Lung microvascular endothelial cell (primary cell): Measurements from ENCODE around the gene ADGRE1. TPM values are rescaled to one million over a fixed set of nuclear protein-coding genes. Genes with fewer than 3 reads are reported as not detected.
A peak's percentile ranks its signal among the peaks of the same experiment; 100 is the strongest.
"Not testable (repeated sequence)": the region's sequence is repeated elsewhere in the genome, so short reads cannot be mapped to it uniquely, and the experiment has no call there.

Experiments used
- DNase-seq, 2 donors: peaks; one replicate each; pipeline versions ENCODE4 v3.0.0 to v3.0.0-alpha.2; 2010; ENCODE audit warnings: low read depth in 2 of 2
- total RNA-seq: library from RNA; depleted of rRNA; stranded (reverse); fragments of >200 nt; gene quantifications from 2 replicates; pipeline ENCODE4 v1.2.1, GENCODE V29; 2014

The ADGRE1 gene, protein sequence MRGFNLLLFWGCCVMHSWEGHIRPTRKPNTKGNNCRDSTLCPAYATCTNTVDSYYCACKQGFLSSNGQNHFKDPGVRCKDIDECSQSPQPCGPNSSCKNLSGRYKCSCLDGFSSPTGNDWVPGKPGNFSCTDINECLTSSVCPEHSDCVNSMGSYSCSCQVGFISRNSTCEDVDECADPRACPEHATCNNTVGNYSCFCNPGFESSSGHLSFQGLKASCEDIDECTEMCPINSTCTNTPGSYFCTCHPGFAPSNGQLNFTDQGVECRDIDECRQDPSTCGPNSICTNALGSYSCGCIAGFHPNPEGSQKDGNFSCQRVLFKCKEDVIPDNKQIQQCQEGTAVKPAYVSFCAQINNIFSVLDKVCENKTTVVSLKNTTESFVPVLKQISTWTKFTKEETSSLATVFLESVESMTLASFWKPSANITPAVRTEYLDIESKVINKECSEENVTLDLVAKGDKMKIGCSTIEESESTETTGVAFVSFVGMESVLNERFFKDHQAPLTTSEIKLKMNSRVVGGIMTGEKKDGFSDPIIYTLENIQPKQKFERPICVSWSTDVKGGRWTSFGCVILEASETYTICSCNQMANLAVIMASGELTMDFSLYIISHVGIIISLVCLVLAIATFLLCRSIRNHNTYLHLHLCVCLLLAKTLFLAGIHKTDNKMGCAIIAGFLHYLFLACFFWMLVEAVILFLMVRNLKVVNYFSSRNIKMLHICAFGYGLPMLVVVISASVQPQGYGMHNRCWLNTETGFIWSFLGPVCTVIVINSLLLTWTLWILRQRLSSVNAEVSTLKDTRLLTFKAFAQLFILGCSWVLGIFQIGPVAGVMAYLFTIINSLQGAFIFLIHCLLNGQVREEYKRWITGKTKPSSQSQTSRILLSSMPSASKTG
- total RNA-seq: not detected in 2 replicates

DNA sequence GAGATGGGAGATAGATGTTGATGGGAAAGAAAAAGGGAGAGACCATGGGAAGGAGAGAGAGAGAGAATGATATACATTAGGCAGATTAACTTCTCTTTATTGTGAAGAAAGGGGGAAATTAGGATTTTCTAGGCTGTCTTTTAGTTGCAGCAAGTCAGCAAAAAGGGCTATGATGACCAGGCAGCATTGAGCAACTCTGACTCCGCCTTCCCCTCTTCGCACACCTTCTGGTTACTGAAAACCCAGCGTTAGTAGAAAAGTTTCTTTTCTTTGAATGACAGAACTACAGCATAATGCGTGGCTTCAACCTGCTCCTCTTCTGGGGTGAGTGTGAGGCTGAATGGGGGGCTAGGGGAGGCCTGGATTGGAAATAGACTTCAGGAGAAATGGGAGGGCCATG lies at the start of gene ADGRE1:
Gene ADGRE1 (plus strand): TSS at position 264 of the 400 bp plus-strand sequence. CDS start 30 bp downstream, at position 294.
- no peak for DNase-seq

DNA sequence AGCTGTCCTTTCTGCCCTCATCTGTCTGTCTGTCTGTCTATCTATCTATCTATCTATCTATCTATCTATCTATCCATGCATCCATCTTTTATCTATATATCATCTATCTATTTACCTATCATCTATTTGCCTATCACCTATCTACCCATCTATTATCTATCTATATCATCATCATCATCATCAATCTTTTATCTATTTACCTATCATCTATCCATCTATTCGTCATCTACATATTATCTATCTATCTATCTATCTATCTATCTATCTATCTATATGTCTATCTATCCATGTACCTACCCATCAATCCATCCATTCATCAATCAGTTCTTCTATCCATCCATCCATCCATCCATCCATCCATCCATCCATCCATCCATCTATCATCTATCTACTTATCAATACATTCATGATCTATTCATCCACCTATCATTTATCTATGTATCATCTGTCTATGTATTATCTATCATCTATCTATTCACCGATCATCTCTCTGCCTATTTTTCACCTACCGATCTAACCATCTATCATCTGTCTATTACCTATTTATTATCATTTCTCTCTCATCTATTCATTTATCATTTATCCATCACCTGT lies 49.2 kb upstream of the ADGRE1 start:
- no peak for DNase-seq

DNA sequence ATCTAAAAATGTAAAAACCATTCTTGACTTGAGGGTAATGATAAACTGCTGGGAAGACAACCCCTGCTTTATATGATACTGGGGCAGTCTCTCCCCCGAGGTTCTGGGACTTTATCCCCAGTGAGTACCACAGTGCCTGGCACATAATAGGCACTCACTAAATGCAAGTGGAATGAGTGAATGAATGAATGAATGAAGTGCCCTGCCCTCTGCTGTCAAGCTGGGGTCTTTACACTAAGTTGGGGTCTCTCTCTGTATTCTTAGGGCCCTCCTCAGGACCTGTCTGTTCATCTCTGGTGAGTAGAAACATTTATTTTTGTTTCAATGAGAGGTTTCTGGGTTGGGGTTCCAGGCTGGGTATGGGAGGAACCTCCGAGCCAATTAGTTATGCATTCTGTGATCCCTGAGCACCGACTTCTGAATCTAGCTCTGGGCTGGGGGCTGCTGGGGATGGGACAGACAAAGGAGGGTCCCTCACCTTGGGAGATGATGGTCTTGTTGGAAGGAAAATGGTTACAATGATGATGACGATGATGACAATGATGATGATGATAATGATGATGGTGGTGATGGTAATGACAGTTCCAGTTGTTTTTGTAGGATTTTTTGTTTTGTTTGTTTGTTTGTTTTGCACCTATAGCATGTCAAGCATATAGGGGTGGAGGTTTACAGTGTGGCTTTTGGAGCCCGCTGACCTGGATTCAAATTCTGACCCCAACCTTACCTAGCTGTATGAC lies 44.3 kb upstream of the ADGRE1 start:
- no peak for DNase-seq

DNA sequence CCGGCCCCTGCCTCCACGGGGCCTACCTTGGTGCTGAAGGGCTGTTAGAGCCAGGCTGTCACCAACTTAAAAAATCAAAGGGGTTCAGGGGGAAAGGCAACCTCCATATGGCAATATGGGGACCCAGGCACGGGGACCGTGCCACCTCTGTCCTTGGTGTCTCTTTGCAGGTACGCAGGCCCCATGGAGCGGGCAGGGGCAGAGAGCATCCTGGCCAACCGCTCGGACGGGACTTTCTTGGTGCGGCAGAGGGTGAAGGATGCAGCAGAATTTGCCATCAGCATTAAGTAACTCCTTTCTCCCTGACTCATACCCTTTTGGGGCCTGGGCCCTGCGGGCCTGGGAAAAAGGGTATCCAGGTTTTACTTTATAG lies 39.6 kb upstream of the ADGRE1 start:
- no peak for DNase-seq

DNA sequence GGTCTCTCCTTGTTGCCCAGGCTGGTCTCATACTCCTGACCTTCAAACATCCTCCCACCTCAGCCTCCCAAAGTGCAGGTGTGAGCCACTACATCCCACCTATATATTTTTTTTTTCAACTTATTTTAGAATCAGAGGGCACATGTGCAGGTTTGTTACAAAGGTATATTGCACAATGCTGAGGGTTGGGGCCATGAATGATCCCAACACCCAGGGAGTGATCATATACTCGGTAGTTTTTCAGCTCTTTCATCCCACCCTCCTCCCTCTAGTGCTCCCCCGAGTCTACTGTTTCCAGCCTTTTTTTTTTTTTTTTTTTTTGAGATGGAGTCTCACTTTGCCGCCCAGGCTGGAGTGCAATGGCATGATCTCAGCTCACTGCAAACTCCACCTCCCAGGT lies 38.4 kb upstream of the ADGRE1 start:
- DNase-seq: no peak

DNA sequence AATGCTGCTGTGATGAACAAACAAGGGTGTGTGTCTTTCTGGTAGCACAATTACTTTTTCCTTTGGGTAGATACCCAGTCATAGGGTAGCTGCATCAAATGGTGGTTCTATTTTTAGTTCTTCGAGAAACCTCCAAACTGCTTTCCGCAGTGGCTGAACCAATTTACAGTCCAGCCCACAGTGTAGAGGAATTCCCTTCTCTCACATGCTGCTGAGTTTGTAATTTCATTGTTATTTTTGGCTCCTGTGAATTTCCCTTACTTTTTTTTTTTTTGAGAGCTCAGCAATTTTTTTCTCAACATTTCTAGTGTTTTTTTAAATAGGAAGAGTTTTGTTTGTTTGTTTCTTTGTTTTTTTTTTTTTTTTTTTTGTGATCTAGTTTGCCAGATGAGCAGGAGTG lies 37.5 kb upstream of the ADGRE1 start:
- peak; percentile 28 to 85 for DNase-seq

DNA sequence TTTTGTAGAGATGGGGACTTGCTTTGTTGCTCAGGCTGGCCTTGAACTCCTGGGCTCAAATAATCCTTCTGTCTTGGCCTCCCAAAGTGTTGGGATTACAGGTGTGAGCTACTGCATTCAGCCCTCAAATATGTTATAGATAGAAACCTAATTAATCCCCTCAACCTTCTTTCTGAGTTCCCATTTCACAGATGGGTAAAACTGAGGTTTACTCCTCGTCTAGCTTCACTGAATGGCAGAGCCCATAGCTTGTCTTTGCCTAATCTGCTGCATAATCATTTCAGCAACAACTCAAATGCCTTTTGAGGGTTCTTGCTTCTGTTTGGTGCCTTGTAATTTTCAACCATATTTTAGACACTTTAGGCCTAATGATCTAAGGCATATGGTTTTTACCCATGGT lies 36.0 kb upstream of the ADGRE1 start:
- DNase-seq: no peak

DNA sequence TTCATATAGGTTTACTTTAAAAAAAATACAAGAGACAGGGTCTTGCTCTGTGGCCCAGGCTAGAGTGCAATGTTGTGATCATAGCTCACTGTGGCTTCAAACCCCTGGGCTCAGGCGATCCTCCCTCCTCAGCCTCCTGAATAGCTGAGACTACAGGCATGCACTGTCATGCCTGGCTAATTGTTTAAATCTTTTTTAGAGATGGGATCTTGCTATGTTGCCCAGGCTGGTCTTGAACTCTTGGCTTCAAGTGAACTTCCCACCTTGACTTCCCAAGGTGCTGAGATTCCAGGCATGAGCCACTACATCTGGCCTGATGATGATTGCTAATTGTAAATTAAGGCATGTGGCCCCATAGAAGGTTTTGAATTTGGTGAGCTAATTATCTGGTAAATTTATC lies 35.4 kb upstream of the ADGRE1 start:
- DNase-seq: no peak

DNA sequence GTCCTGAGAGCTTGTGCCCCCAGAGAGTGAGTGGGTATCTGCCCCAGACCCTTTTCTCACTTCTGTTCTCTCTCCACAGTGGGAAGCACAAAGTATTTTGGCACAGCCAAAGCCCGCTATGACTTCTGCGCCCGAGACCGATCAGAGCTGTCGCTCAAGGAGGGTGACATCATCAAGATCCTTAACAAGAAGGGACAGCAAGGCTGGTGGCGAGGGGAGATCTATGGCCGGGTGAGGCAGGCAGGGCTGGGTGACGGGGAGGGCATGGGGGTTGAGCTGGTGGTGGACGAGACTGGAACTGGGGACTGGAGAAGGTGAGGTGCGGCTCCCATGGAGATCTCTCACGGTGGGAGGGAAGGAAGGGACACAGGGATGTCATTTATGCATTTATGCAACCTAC lies 33.5 kb upstream of the ADGRE1 start:
- DNase-seq: no peak

DNA sequence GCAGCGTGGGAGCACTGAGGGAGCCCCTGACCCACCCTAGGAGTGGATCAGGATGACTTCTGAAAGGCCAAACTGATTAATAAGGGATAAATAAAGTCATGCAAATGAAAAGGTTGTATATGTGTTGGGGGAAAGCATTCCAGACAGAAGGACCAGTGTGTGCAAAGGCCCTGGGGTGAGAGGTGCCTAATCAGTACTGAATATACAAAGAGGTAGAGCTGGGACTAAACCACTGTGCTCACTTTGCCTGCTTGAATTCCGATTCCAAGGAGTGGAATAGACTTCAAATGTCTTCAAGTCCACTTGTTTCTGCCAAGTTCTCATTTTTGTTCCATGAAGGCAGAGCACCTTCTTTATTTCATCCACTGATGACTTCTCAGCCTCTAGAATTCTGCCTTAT lies 32.6 kb upstream of the ADGRE1 start:
- no peak for DNase-seq

DNA sequence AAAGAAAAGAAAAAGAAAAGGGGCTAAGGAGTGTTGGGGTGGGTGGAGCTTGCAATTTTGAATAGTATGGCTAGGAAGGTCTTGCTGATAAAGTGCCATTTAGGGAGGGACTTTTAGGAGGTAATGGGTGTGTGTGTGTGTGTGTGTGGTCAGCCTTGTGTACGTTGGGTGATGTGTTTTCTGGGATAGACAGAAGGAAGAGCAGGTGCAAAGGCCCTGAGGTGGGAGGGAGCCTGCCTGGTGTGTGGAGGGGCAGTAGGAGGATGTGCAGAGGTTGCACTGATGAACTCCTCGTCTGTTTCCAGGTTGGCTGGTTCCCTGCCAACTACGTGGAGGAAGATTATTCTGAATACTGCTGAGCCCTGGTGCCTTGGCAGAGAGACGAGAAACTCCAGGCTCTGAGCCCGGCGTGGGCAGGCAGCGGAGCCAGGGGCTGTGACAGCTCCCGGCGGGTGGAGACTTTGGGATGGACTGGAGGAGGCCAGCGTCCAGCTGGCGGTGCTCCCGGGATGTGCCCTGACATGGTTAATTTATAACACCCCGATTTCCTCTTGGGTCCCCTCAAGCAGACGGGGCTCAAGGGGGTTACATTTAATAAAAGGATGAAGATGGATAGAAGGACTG lies 30.5 kb upstream of the ADGRE1 start:
- DNase-seq: no peak

DNA sequence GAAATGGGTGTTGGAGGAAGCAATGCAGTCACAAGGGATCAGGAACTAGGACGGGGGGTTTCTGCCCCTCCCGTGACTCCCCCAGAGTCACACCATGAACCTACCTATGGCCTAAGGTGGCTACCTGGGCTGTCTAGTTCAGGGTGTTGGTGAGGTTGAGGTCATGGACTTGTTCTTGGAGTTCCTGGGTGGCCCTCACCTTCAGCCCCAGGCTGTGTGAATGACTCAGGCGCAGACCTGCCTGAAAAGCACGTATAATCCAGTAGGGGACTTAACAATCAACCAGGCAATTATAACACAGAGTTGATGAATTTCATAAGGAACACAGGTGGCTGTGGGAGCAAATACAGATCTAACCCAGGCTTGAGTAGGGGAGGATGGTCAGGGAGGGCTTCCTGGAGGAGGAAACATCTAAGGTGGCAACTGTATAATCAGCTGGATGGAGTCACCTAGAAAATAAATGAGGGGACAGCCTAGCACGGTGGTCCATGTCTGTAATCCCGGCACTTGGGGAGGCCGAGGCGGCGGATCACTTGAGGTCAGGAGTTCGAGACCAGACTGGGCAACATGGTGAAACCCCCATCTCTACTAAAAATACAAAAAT lies 25.6 kb upstream of the ADGRE1 start:
- no peak for DNase-seq

DNA sequence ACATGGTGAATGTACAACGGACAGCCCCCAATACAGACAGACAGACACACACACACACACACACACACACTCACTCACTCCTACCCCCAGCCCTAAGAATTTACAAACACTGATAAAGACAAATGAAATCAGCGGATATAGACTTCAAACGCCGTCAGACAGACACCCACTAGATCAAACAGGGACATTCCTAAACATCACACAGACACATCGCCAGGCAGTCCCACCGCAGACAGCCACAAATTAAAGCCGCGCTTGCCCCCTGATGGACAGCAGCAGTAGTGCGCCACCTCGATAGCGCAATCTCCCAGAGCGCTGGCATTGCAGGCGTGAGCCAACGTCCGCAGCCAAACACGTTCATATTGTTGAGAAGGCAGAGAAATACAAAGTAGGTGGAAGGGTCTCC lies 24.7 kb upstream of the ADGRE1 start:
- peak; percentile 87 to 92 for DNase-seq

DNA sequence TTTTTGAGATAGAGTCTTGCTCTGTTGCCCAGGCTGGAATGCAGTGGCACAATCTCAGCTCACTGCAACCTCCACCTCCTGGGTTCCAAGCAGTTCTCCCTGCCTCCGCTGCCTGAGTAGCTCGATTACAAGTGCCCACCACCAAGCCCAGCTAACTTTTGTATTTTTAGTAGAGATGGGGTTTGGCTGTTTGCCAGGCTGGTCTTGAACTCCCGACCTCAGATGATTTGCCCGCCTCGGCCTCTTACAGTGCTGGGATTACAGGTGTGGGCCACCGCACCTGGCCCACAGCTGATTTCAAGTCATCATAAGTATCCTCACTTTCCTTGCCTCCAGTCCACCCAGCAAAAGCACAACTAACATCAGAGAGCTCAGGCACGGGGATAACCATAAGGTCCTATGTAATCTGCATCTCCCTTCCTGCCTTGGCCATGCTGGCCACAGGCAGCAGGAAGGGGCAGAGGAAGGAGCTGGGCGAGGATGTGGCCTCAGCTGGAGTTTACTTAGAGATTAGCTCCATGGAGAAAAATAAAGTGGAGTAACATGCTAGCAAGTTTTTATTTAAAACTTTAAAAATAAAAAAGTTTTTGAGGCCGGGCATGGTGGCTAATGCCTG lies 22.9 kb upstream of the ADGRE1 start:
- no peak for DNase-seq

DNA sequence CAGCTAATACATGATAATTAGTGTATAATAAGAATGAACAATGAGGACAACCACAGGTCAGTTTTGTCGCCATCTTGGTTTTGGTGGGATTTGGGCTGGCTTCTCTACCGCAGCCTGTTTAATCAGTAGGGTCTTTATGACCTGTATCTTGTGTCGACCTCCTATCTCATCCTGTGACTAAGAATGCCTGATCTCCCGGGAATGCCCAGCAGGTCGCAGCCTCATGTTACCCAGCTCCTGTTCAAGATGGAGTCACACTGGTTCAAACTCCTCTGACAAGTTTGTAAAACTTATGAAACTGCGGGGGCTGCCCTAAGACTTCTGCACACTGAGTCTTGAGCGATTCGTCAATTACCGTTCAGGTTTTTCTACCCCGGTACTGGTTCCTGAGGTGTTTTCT lies 21.5 kb upstream of the ADGRE1 start:
- DNase-seq: no peak

DNA sequence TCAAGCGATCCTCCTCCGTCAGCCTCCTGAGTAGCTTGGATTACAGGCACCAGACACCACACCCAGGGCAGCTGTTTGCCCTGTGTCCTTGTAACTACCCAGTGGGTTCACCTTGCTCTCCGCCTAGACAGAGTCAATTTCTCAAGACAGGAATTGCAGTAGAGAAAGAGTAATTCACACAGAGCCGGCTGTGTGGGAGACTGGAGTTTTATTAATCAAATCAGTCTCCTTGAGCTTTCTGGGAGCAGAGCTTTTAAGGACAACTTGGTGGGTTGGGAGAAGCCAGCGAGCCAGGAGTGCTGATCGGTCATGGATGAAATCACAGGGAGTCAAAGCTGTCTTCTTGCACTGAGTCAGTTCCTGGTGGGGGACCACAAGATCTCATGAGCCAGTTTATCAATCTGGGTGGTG lies 20.6 kb upstream of the ADGRE1 start:
- DNase-seq: no peak

DNA sequence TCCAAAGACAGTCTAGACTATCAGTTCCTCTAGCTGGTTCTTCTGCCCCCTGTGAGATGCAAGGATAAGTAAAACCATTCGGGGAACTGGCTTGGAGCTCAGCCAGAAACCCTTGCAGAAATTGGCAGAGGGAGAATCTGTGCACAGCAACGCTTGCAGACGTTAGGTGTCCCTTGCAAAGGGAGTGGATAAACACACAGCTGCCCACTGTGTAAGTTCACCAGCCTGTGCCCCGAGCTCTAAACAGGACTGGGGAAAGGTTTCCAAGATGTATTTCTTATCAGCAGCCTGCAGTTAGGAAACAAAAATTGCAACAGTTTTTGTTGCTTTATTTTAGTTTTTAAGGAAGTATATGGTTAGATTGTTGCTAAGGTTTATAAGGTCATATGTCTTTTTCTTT lies 19.0 kb upstream of the ADGRE1 start:
- DNase-seq: no peak

DNA sequence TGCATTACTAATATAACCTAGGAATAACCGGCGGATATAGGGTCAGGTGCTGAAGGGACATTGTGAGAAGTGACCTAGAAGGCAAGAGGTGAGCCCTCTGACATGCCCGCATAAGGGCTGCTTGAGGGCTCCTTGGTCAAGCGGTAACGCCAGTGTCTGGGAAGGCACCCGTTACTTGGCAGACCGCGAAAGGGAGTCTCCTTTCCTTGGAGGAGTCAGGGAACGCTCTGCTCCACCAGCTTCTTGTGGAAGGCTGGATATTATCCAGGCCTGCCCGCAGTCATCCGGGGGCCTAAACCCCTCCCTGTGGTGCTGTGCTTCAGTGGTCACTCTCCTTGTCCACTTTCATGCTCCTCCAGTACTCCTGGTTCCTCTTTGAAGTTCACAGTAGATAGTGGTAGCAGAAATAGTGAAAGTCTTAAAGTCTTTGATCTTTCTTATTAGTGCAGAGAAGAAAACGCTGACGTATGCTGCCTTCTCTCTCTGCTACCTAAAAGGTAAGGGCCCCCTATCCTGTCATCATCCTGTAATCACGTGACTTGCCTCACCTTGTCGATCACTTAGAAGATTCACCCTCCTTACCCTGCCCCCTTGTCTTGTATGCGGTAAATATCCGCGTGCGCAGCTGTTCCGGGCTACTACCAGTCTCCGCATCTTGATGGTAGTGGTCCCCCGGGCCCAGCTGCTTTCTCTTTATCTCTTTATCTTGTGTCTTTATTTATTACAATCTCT lies 18.1 kb upstream of the ADGRE1 start:
- not testable (repeated sequence) for DNase-seq

DNA sequence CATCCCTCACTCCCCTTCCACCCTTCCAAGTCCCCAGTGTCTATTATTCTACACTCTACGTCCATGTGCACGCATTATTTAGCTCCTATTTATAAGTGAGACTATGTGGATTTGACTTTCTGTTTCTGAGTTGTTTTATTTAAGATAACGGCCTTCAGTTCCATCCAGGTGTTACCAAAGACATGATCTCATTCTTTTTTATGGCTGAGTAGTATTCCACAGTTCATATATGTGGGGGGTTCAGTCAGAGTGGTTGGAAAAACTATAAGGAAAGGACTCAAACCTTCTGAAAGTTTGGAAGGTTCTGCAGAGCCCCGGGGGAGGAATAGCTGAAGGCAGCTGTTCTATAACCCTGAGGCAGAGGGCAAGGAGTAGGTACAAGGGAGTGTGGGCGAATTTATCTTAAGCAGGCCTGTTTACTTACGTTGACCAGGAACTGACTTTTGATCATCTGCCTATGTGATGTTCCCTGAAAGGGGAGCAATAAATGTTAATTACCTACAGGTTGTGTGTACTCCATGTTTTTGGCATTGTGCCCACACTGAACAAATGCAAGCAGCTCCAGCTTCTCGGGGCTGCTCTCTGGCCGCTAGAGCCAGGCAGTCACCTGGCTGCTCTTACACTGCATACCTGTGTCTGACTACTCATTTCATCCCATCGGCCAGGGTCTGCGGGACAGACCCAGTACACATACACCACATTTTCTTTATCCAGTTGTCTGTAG lies 13.5 kb upstream of the ADGRE1 start:
- no peak for DNase-seq
